ENCODE measurements around the gene IRS4.

DNA sequence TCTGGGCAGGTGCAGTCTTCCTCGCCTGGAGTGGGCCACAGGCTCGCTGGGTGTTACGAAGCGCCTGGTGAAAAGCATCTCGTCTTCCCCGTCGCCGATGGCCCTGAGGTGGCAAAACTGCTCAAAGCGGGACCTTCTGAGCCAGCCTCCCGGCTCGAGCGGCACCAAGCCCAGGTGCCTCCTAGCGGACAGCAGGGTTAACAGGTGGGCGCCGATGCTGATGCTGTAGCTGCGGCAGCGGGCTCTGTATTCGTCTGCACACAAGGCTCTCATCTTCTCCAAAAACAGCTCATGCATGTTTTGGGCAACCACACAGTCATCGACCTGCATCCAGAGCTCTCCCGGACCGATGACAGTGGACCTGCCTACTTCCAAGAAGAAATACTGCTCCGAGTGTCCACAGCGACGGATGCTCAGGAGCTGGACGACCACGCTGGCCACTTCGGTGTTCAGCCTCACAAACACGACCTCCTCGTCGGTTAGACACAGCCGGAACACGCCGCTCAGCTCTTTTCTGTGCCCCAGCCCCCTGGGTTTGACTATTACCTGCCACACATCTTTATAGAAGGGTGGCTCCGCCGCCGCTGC lies 1.2 kb downstream of the IRS4 start:
- TF ChIP-seq, protein P1, sequence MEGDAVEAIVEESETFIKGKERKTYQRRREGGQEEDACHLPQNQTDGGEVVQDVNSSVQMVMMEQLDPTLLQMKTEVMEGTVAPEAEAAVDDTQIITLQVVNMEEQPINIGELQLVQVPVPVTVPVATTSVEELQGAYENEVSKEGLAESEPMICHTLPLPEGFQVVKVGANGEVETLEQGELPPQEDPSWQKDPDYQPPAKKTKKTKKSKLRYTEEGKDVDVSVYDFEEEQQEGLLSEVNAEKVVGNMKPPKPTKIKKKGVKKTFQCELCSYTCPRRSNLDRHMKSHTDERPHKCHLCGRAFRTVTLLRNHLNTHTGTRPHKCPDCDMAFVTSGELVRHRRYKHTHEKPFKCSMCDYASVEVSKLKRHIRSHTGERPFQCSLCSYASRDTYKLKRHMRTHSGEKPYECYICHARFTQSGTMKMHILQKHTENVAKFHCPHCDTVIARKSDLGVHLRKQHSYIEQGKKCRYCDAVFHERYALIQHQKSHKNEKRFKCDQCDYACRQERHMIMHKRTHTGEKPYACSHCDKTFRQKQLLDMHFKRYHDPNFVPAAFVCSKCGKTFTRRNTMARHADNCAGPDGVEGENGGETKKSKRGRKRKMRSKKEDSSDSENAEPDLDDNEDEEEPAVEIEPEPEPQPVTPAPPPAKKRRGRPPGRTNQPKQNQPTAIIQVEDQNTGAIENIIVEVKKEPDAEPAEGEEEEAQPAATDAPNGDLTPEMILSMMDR (IDR thresholded peaks at IDR 0.05) = no peak
- no peak for TF ChIP-seq POLR2A (IDR thresholded peaks at IDR 0.05)

Measured in breast epithelium (tissue), 3 donors.